ENCODE measurements around the gene RABGAP1L.

Gene RABGAP1L

GRCh38 chr1:174990382-174990999, 831.2 kb downstream of the RABGAP1L start:
- H3K79me2 ChIP-seq (ENCODE audit: insufficient read depth, low read length): no peaks in the 10 kb centered on the region
- H3K36me3 ChIP-seq (ENCODE audit: insufficient read depth, low read length): no peaks in the 10 kb centered on the region
- TF ChIP-seq, protein P1, sequence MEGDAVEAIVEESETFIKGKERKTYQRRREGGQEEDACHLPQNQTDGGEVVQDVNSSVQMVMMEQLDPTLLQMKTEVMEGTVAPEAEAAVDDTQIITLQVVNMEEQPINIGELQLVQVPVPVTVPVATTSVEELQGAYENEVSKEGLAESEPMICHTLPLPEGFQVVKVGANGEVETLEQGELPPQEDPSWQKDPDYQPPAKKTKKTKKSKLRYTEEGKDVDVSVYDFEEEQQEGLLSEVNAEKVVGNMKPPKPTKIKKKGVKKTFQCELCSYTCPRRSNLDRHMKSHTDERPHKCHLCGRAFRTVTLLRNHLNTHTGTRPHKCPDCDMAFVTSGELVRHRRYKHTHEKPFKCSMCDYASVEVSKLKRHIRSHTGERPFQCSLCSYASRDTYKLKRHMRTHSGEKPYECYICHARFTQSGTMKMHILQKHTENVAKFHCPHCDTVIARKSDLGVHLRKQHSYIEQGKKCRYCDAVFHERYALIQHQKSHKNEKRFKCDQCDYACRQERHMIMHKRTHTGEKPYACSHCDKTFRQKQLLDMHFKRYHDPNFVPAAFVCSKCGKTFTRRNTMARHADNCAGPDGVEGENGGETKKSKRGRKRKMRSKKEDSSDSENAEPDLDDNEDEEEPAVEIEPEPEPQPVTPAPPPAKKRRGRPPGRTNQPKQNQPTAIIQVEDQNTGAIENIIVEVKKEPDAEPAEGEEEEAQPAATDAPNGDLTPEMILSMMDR (conservative IDR thresholded peaks at IDR 0.05; ENCODE audit: low read length): no peak
- no peak for TF ChIP-seq EZH2phosphoT487 (IDR thresholded peaks at IDR 0.05; ENCODE audit: borderline replicate concordance)
- peak overlapping the region; percentile 75 for H3K4me3 ChIP-seq (ENCODE audit: low read length, poor library complexity, severe bottlenecking)
- H3K9ac ChIP-seq (ENCODE audit: low read depth, low read length, poor library complexity, severe bottlenecking): peak overlapping the region; percentile 79
- no peaks in the 10 kb centered on the region for H3K27me3 ChIP-seq (ENCODE audit: insufficient read depth, low read length, poor library complexity, severe bottlenecking)
- no peaks in the 10 kb centered on the region for H3K9me2 ChIP-seq (replicated peaks; ENCODE audit: low read depth, low read length)
- H4K20me1 ChIP-seq (ENCODE audit: insufficient read depth, low read length, poor library complexity, severe bottlenecking): no peaks in the 10 kb centered on the region
- peak overlapping the region; percentile 93 for H3K4me2 ChIP-seq (ENCODE audit: low read depth, low read length, poor library complexity, severe bottlenecking)
- H3K4me1 ChIP-seq (ENCODE audit: insufficient read depth, low read length, poor library complexity, severe bottlenecking): peaks cover 11% of the 10 kb centered on the region
- no peaks in the 10 kb centered on the region for H3K9me3 ChIP-seq (ENCODE audit: insufficient read depth, low read depth, low read length)
- H3F3A ChIP-seq (ENCODE audit: low read depth): no peaks in the 10 kb centered on the region
- H2AFZ ChIP-seq (ENCODE audit: low read length): peak overlapping the region; percentile 90

DNA sequence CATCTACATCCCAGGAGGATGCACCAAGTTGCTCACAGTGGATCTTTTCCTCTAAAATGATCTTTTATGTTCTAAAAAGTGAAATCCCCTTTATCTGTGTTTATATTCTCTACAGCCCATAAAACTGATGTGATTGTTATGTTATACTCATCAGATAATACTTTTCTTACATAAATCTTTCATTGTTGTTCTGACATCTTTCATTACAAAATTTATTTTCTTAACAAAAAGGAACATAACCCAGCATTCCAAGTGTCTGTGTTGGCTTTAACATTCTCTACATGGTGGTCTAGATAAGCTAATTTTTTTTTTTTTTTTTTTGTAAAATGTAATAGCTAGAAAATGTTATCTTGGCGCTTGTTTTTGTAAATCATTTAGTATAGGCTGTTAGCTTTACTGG, 832.2 kb downstream of the RABGAP1L start:
- H4K20me1 ChIP-seq (ENCODE audit: insufficient read depth, low read length, poor library complexity, severe bottlenecking): no peaks in the 10 kb centered on the region
- H3K4me1 ChIP-seq (ENCODE audit: insufficient read depth, low read length, poor library complexity, severe bottlenecking): peaks cover 11% of the 10 kb centered on the region
- no peaks in the 10 kb centered on the region for H3K9me3 ChIP-seq (ENCODE audit: insufficient read depth, low read depth, low read length)
- no peak overlapping the region for H3K9ac ChIP-seq (ENCODE audit: low read depth, low read length, poor library complexity, severe bottlenecking)
- H3K27me3 ChIP-seq (ENCODE audit: insufficient read depth, low read length, poor library complexity, severe bottlenecking): no peaks in the 10 kb centered on the region
- H3K4me2 ChIP-seq (ENCODE audit: low read depth, low read length, poor library complexity, severe bottlenecking): no peak overlapping the region
- H3K4me3 ChIP-seq (ENCODE audit: low read length, poor library complexity, severe bottlenecking): no peak overlapping the region
- no peaks in the 10 kb centered on the region for H3K79me2 ChIP-seq (ENCODE audit: insufficient read depth, low read length)
- H2AFZ ChIP-seq (ENCODE audit: low read length): no peak overlapping the region
- no peaks in the 10 kb centered on the region for H3K9me2 ChIP-seq (replicated peaks; ENCODE audit: low read depth, low read length)
- TF ChIP-seq EZH2phosphoT487 (IDR thresholded peaks at IDR 0.05; ENCODE audit: borderline replicate concordance): no peak
- TF ChIP-seq, protein P1 (conservative IDR thresholded peaks at IDR 0.05; ENCODE audit: low read length): no peak
- H3K36me3 ChIP-seq (ENCODE audit: insufficient read depth, low read length): no peaks in the 10 kb centered on the region
- no peaks in the 10 kb centered on the region for H3F3A ChIP-seq (ENCODE audit: low read depth)

GRCh38 chr1:174995121-174995520, 835.8 kb downstream of the RABGAP1L start:
- no peaks in the 10 kb centered on the region for H3K9me3 ChIP-seq (ENCODE audit: insufficient read depth, low read depth, low read length)
- H3K36me3 ChIP-seq (ENCODE audit: insufficient read depth, low read length): no peaks in the 10 kb centered on the region
- H3K79me2 ChIP-seq (ENCODE audit: insufficient read depth, low read length): peaks cover 3% of the 10 kb centered on the region
- H2AFZ ChIP-seq (ENCODE audit: low read length): no peak overlapping the region
- no peak overlapping the region for H3K4me2 ChIP-seq (ENCODE audit: low read depth, low read length, poor library complexity, severe bottlenecking)
- peaks cover 6% of the 10 kb centered on the region; the same call in 1 of the 2 replicates for H3F3A ChIP-seq (ENCODE audit: low read depth)
- peaks cover under 1% of the 10 kb centered on the region for H4K20me1 ChIP-seq (ENCODE audit: insufficient read depth, low read length, poor library complexity, severe bottlenecking)
- no peak overlapping the region for H3K4me3 ChIP-seq (ENCODE audit: low read length, poor library complexity, severe bottlenecking)
- H3K9me2 ChIP-seq (replicated peaks; ENCODE audit: low read depth, low read length): no peaks in the 10 kb centered on the region
- H3K4me1 ChIP-seq (ENCODE audit: insufficient read depth, low read length, poor library complexity, severe bottlenecking): peaks cover 16% of the 10 kb centered on the region
- no peak for TF ChIP-seq EZH2phosphoT487 (IDR thresholded peaks at IDR 0.05; ENCODE audit: borderline replicate concordance)
- TF ChIP-seq, protein P1 (conservative IDR thresholded peaks at IDR 0.05; ENCODE audit: low read length): no peak
- H3K9ac ChIP-seq (ENCODE audit: low read depth, low read length, poor library complexity, severe bottlenecking): no peak overlapping the region
- H3K27me3 ChIP-seq (ENCODE audit: insufficient read depth, low read length, poor library complexity, severe bottlenecking): no peaks in the 10 kb centered on the region
